Measurements from ENCODE around the gene ARID1B. TPM values are rescaled to one million over a fixed set of nuclear protein-coding genes. Genes with fewer than 3 reads are reported as not detected.

The ARID1B gene
- total and polyA plus RNA-seq, 2 of the 4 experiments (the other 2 are of a cell fraction) = 14.5 to 20.1 TPM

- intact Hi-C loops (cut with micrococcal nuclease) = loop anchor here (5.0 kb wide), 1 partner anchor 43 kb away; no protein-coding TSS in a partner anchor
- no peak overlapping the region for H2BK5ac ChIP-seq (ENCODE audit: low read depth, low read length, poor library complexity, severe bottlenecking)
- no peak overlapping the region for H3K27ac ChIP-seq (ENCODE audit: insufficient read depth, low read length)
- H4K91ac ChIP-seq (ENCODE audit: insufficient read depth, low read depth, low read length) = 0 out of 2 replicates have a peak overlapping the region, but pooled peaks have one; percentile 12
- no peaks in the 10 kb centered on the region for H3K27me3 ChIP-seq (ENCODE audit: control insufficient read depth, insufficient read depth, low read length)
- no peak overlapping the region for H3K18ac ChIP-seq (ENCODE audit: low read depth, low read length)
- H3K4me3 ChIP-seq (ENCODE audit: insufficient read depth, low read depth, low read length) = no peak overlapping the region
- H2BK15ac ChIP-seq (ENCODE audit: low read depth, low read length) = peak overlapping the region; percentile 37; the same call in 1 of the 3 replicates
- no peak overlapping the region for H2AFZ ChIP-seq (replicated peaks; ENCODE audit: low read length, poor library complexity)
- H4K5ac ChIP-seq (ENCODE audit: low read depth, low read length) = no peak overlapping the region
- H3K9ac ChIP-seq (ENCODE audit: low read depth, low read length) = no peak overlapping the region
- peaks cover 13% of the 10 kb centered on the region for H3K9me1 ChIP-seq (ENCODE audit: insufficient read depth, low read length)
- no CpG with 5 or more reads among the region's 5 CpGs for WGBS, 2 experiments (ENCODE audit: extremely low coverage in 2 of 2, insufficient read length in 1 of 2)
- no peak overlapping the region for H3K4me2 ChIP-seq (ENCODE audit: low read depth, low read length)
- no peak for ATAC-seq (ENCODE audit: low read depth)
- CTCF ChIA-PET = no interaction called here
- 0 out of 2 replicates have a peak, but pooled peaks cover 4% of the 10 kb centered on the region for H4K20me1 ChIP-seq (ENCODE audit: insufficient read depth, low read length)
- H2BK20ac ChIP-seq (ENCODE audit: low read depth, low read length) = no peak overlapping the region
- POLR2A ChIA-PET (ENCODE audit: unreplicated experiment) = no interaction called here
- no peaks in the 10 kb centered on the region for H3K36me3 ChIP-seq (ENCODE audit: control insufficient read depth, insufficient read depth, low read length)
- BruUV-seq (replicated peaks) = no TSS peak
- H3K9me3 ChIP-seq (ENCODE audit: control insufficient read depth, insufficient read depth, low read length) = no peaks in the 10 kb centered on the region
- no peak overlapping the region; the same call in 1 of the 2 replicates for H2AK5ac ChIP-seq (ENCODE audit: low read depth, low read length)
- H3K4me1 ChIP-seq (ENCODE audit: control insufficient read depth, insufficient read depth, low read length) = peaks cover 8% of the 10 kb centered on the region
- dilution Hi-C loops (cut with HindIII; ENCODE audit: low sequenced_read_pairs, unreplicated experiment) = no loop called here
- no peak overlapping the region for H3K14ac ChIP-seq (replicated peaks; ENCODE audit: low read depth, low read length)
- no peak overlapping the region for H3K23ac ChIP-seq (ENCODE audit: low read depth, low read length)
- in situ Hi-C loops (cut with MboI; ENCODE audit: low sequenced_read_pairs) = loop anchor here (25.0 kb wide), 1 partner anchor 1712 kb away; no protein-coding TSS in a partner anchor
- H3K79me1 ChIP-seq (ENCODE audit: low read depth in 1 of 2, low read length in 2 of 2) = peaks cover 29 to 49% of the 10 kb centered on the region in 2 experiments
- no peak overlapping the region for H2AK9ac ChIP-seq (replicated peaks; ENCODE audit: low read depth, low read length, poor library complexity)
- H3K56ac ChIP-seq (ENCODE audit: extremely low read depth, insufficient read depth, low read length) = no peak overlapping the region
- DNase-seq = no peak
- H2BK120ac ChIP-seq (ENCODE audit: low read depth, low read length) = no peak overlapping the region
- TF ChIP-seq BHLHE40 (IDR thresholded peaks at IDR 0.05; ENCODE audit: low read depth, low read length) (no peak), RFX5 (IDR thresholded peaks at IDR 0.05; ENCODE audit: low read depth, low read length) (no peak), ELK1 (IDR thresholded peaks at IDR 0.05; ENCODE audit: borderline replicate concordance, low read depth, low read length) (no peak), MAZ (IDR thresholded peaks at IDR 0.05; ENCODE audit: borderline replicate concordance, low read depth, low read length) (no peak), FOS (IDR thresholded peaks at IDR 0.05; ENCODE audit: low read depth, low read length) (no peak), POLR2A (IDR thresholded peaks at IDR 0.05; ENCODE audit: low read depth, low read length) (no peak), RAD21 (IDR thresholded peaks at IDR 0.05; ENCODE audit: low read length) (no peak), USF2 (IDR thresholded peaks at IDR 0.05; ENCODE audit: low read depth, low read length) (no peak), NFE2L2 (IDR thresholded peaks at IDR 0.05; ENCODE audit: low read depth, low read length) (no peak), CHD1 (IDR thresholded peaks at IDR 0.05; ENCODE audit: low read depth, low read length) (no peak), SMC3 (IDR thresholded peaks at IDR 0.05; ENCODE audit: low read depth, low read length) (no peak), MAFK (IDR thresholded peaks at IDR 0.05; ENCODE audit: low read depth, low read length) (no peak), MXI1 (IDR thresholded peaks at IDR 0.05; ENCODE audit: borderline replicate concordance, low read depth, low read length) (no peak), CTCF (conservative IDR thresholded peaks at IDR 0.05; ENCODE audit: low read depth, low read length) (no peak), RCOR1 (IDR thresholded peaks at IDR 0.05; ENCODE audit: insufficient replicate concordance, low read length) (no peak), CEBPB (IDR thresholded peaks at IDR 0.05; ENCODE audit: low read depth, low read length) (no peak)
- H4K8ac ChIP-seq (ENCODE audit: low read depth in 2 of 2, low read length in 2 of 2) = 0 out of 4 replicates have a peak overlapping the region, but pooled peaks of 1 of the 2 experiments have one; percentile 13
- no peak overlapping the region for H3K4ac ChIP-seq (ENCODE audit: low read depth, low read length)
These were observed 272.0 kb downstream of the ARID1B start for GRCh38 chr6:157049133-157049532.

All from IMR-90 (cell line).